CD4-positive, alpha-beta T cell treated with Interferon gamma for 1 hour (primary cell): ENCODE measurements around the gene FOXRED2.
"Not testable (repeated sequence)": the region's sequence is repeated elsewhere in the genome, so short reads cannot be mapped to it uniquely, and the experiment has no call there.

Source experiments
- DNase-seq: peaks from one replicate; pipeline ENCODE4 v3.0.0-alpha.2; 2020

FOXRED2 gene

DNA sequence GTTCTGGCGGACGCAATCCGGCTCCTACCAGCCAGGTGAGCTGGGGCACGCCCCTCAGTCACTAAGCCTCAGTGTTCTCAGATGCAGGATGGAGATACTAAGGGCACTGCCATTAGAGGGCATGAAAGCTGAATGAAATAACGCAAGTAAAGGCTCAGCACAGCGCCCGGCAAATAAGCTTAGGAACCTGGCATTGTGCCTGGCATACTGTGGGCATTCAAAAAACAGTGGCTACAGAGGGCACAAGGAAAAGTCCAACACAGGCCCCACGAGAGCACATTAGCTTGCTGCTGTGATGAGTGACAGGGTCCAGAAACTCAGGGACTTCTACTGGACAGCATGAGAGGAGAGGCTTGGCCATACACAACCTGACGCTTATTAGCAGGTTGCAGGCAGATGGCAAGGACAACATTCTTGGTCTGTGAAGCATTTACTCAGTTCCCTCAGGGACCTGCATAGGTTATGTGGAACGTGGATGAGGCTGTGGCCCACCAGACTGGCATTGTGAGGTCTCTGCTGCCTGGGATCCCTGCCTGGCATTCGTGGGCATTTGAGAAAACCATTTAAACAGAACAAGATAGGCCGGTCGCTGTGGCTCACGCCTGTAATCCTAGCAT lies 37.6 kb downstream of the FOXRED2 start:
- no peak for DNase-seq

- DNase-seq = no peak
These were observed 38.9 kb downstream of the FOXRED2 start for GRCh38 chr22:36467946-36468345.

DNA sequence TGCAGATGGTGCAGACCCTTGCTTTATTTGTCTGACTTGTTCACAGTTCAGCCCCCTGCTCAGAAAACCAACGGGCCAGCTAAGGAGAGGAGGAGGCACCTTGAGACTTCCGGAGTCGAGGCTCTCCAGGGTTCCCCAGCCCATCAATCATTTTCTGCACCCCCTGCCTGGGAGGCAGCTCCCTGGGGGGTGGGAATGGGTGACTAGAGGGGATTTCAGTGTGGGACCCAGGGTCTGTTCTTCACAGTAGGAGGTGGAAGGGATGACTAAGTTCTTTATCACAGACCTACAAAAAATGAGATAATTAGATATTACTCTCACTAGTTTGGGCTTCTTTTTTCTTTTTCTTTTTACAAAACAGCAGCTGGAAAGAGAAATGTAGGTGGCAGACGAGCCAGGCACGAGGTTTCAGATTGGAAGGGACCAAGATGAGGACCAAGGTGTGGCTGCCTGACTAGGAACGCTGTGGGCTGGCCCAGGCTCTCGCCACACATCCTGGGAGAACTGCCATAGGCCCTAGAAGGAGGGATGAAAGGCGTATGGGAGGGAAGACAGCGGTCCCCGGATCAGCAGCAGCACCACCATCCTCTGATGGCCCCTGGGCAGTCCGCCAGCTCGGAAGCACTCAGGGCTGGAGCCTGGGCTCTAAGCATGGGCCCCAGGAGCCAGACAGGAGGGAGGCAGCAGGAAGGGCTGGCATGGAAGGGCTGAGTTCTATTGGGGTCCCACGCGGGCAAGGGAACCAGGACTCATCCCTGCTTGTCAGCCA lies 39.6 kb downstream of the FOXRED2 start:
- no peak for DNase-seq

DNA sequence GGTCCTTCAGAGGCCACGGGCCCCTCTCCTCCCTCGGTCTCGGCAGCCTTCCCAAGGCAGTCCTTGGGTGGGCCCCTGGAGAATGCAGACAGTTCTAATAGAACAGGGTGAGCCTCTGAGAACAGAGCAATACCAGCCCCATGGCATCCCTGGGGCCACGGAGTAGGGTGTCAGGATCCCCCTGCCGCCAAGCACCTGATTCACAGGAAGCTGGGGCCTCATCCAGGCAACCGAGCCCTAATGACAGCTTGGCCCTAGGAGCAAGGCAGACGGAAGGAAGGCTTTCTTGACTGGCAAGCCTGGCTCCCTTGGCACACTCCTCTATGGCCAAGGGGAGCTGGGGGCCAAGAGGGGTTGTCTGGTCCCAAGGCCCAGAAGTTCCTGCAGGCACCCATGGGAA lies 40.6 kb downstream of the FOXRED2 start:
- no peak for DNase-seq

DNA sequence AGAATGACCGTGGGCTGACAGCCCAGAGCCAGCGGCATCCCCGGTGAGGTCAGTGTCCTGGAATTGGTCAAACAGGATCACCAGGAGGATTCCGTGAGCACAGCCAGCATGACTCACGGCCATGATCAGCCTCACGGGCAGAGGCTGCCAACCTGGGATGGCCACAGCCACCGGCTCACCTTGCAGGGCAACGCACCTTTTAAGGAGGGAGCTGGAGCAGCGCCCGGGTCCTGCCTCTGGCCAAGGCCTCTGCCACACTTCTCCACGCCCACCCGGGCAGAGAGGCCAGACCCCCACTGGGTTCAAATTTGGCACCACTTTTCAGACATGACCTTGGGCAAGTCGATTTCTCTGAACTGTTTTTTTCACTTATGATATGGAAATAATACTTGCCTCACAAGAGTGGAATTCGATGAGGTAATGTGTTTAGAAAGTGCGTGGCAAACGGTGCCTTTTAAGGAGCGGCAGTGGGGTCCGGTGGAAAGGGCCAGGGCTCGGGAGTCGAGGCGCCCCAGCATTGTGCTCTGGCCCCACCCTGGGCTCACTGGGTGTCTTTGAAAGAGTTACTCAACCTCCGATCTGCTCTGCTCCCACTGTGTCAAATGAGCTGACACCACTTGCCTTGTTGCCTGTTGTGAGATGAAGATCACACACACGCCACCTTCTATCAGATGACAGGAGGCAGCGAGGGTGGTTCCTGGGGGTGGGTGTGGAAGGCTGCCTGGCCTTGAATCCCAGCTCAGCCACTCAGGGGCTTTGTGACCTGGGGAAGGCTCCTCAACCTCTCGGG lies 41.4 kb downstream of the FOXRED2 start:
- no peak for DNase-seq

DNA sequence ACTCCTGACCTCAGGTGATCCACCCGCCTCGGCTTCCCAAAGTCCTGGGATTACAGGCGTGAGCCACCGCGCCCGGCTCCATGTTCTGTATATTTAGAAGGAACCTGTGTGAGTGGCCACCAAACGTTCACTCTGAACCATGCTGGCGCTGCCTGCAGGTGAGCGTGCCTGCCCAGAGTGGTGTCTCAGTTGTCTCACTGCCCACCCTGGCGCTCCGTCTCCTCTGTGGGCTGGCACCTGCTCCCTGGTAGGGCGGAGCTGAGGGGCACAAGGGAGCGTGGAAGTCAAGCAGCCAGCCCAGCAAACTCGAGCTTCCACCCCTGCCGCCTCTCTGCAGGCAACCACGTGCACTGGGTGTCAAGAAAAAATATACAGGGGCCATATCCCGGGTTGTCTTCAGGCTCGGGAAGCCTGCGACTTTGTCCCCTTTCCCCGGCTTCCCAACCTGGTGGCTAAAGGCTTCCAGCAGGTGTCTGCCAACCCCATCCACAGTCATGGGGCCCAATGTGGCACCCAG lies 42.1 kb downstream of the FOXRED2 start:
- no peak for DNase-seq

GRCh38 chr22:36463783-36464184 lies 43.1 kb downstream of the FOXRED2 start:
- no peak for DNase-seq

- DNase-seq = no peak
These were observed 44.9 kb downstream of the FOXRED2 start for GRCh38 chr22:36461665-36462649.

GRCh38 chr22:36460202-36460601 lies 46.6 kb downstream of the FOXRED2 start:
- no peak for DNase-seq

GRCh38 chr22:36457688-36458450 lies 49.0 kb downstream of the FOXRED2 start:
- no peak for DNase-seq

- no peak for DNase-seq
These were observed 50.4 kb downstream of the FOXRED2 start for GRCh38 chr22:36456464-36456845.

- DNase-seq = no peak
These were observed 51.0 kb downstream of the FOXRED2 start for GRCh38 chr22:36455571-36456463.

- DNase-seq = peak; percentile 96
These were observed 51.8 kb downstream of the FOXRED2 start for GRCh38 chr22:36454916-36455570.

DNA sequence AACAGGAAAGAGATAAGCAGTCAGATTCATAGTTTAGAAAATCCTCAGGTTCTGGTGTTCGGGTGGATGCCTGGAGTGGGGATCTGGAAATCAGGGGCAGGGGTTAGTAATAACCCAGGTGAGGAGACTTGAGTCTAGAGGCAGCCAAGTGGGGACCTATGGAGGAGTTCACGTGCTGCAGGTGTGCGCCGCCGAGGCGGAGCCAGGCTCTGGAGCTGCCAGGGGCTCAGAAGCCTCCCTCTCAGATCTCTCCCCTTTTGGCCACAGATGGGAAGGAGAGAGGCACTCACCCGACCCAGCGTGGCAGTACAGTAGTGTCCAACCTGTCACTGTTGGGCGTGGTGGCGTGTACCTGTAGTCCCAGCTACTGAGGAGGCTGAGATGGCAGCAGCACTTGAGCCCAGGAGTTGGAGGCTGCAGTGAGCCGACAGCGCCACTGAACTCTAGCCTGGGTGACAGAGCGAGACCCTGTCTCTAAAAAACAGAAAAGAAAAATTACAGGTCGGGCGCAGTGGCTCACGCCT lies 52.9 kb downstream of the FOXRED2 start:
- DNase-seq = no peak

- DNase-seq = not testable (repeated sequence)
These were observed 53.7 kb downstream of the FOXRED2 start for GRCh38 chr22:36452978-36453607.

GRCh38 chr22:36452250-36452977 lies 54.4 kb downstream of the FOXRED2 start:
- no peak for DNase-seq

DNA sequence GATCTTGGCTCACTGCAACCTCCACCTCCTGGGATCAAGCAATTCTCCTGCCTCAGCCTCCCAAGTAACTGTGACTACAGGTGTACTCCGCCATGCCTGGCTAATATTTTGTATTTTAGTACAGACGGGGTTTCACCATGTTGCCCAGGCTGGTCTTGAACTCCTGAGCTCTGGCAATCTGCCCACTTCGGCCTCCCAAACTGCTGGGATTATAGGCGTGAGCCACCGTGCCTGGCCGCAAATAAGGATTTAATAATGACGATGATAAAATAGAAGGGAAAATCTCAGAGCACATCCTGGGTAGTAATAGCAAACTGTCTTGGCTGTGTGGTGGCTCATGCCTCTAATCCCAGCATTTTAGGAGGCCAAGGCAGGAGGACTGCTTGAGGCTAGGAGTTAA lies 55.9 kb downstream of the FOXRED2 start:
- DNase-seq = not testable (repeated sequence)

DNA sequence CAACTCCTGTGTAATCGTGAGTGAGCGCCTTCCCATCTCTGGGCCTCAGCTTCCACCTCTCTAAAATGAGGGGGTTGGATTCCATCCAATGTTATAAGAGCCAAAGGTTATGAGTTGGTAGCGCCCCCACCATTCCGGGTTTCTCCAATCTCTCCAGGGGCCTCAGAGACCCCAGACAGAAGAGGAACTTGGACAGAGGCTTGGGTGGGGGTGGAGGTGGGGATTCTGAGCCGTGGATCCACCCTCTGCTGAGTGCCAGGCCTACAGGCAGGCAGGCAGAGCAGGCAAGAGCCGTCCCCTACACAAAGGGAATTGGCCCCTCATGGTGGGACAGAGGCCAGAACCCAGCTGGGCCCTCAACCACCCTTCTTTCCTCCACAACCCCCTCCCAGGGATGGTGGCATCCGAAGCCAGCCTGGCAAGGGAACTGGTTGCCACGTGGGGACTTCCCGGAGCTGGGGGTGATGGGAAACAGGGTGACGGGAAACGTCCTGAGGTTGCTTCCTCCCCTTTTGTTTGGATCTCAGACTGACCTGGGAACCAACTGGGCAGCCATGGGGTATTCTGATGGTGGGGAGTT lies 57.2 kb downstream of the FOXRED2 start:
- peak; percentile 52 for DNase-seq
